ENCODE data around the gene GPR162. TPM values are rescaled to one million over a fixed set of nuclear protein-coding genes. Genes with fewer than 3 reads are reported as not detected.

The GPR162 gene
- total RNA-seq, 2 donors from 2014 or later, result 5.3 to 8.4 TPM

GRCh38 chr12:6818222-6818621, 3.4 kb upstream of the GPR162 start:
- DNase-seq (no peak), ATAC-seq (no peak)
- intact Hi-C loops (cut with DNase I), result no loop called here

GRCh38 chr12:6818645-6819044, 3.0 kb upstream of the GPR162 start:
- intact Hi-C loops (cut with DNase I), result no loop called here
- no peak for ATAC-seq
- no peak for DNase-seq

- intact Hi-C loops (cut with DNase I), result loop anchor here (10.0 kb wide), 2 partner anchors 65 to 205 kb away; partner anchors contain the start of gene MLF2 (in 1 of the 2)
- DNase-seq (no peak), ATAC-seq (no peak)
Observed at GRCh38 chr12:6819106-6820030, 2.3 kb upstream of the GPR162 start.

GRCh38 chr12:6820166-6820565, 1.5 kb upstream of the GPR162 start:
- ATAC-seq (no peak), DNase-seq (no peak)
- intact Hi-C loops (cut with DNase I), result loop anchor here (10.0 kb wide), 2 partner anchors 65 to 205 kb away; partner anchors contain the start of gene MLF2 (in 1 of the 2)

- no peak for ATAC-seq
- DNase-seq, result no peak
- intact Hi-C loops (cut with DNase I), result loop anchor here (10.0 kb wide), 2 partner anchors 68 to 208 kb away; partner anchors contain the start of gene MLF2 (in 1 of the 2)
Observed at GRCh38 chr12:6822426-6823135, 960 bp downstream of the GPR162 start.

- intact Hi-C loops (cut with DNase I), result loop anchor here (10.0 kb wide), 2 partner anchors 69 to 209 kb away; partner anchors contain the start of gene MLF2 (in 1 of the 2)
- ATAC-seq (no peak), DNase-seq (no peak)
Observed at GRCh38 chr12:6823182-6824084, 1.8 kb downstream of the GPR162 start.

GRCh38 chr12:6824085-6824775, 2.6 kb downstream of the GPR162 start:
- intact Hi-C loops (cut with DNase I), result loop anchor here (10.0 kb wide), 2 partner anchors 69 to 209 kb away; partner anchors contain the start of gene MLF2 (in 1 of the 2)
- no peak for ATAC-seq
- DNase-seq, result no peak

- no peak for ATAC-seq
Observed at GRCh38 chr12:6824901-6825381, 3.3 kb downstream of the GPR162 start.

GRCh38 chr12:6825398-6826124, 3.9 kb downstream of the GPR162 start:
- ATAC-seq, result peak; percentile 53 to 58
- peak; percentile 85 for DNase-seq
- intact Hi-C loops (cut with DNase I), result loop anchor here (5.0 to 10.0 kb wide), 3 partner anchors 71 to 211 kb away; partner anchors contain the start of gene MLF2 (in 2 of the 2)

More at GRCh38 chr12:6824901-6825381, 3.3 kb downstream of the GPR162 start:
- intact Hi-C loops (cut with DNase I), result loop anchor here (5.0 to 10.0 kb wide), 3 partner anchors 70 to 210 kb away; partner anchors contain the start of gene MLF2 (in 2 of the 2)
- no peak for DNase-seq

GRCh38 chr12:6826125-6826733, 4.6 kb downstream of the GPR162 start:
- intact Hi-C loops (cut with DNase I), result loop anchor here (5.0 to 10.0 kb wide), 3 partner anchors 71 to 211 kb away; partner anchors contain the start of gene MLF2 (in 2 of the 2)
- DNase-seq, result peak; percentile 26
- no peak for ATAC-seq

GRCh38 chr12:6826734-6827436, 5.3 kb downstream of the GPR162 start:
- intact Hi-C loops (cut with DNase I), result loop anchor here (5.0 to 10.0 kb wide), 3 partner anchors 72 to 212 kb away; partner anchors contain the start of gene MLF2 (in 2 of the 2)
- ATAC-seq (no peak), DNase-seq (peak; percentile 30)

GRCh38 chr12:6827437-6827911, 5.9 kb downstream of the GPR162 start:
- intact Hi-C loops (cut with DNase I), result loop anchor here (5.0 to 10.0 kb wide), 3 partner anchors 73 to 213 kb away; partner anchors contain the start of gene MLF2 (in 2 of the 2)
- peak; percentile 91 for DNase-seq

GRCh38 chr12:6827982-6828780, 6.6 kb downstream of the GPR162 start, which contains the start of gene P3H3:
P3H3 (plus strand) TSS chr12:6828407; CDS start chr12:6828441, 34 bp downstream.
- peak; percentile 21 to 23 for ATAC-seq
- intact Hi-C loops (cut with DNase I), result loop anchor here (5.0 to 10.0 kb wide), 3 partner anchors 73 to 213 kb away; partner anchors contain the start of gene MLF2 (in 2 of the 2)
- peak; percentile 41 for DNase-seq

More at GRCh38 chr12:6827437-6827911, 5.9 kb downstream of the GPR162 start:
- ATAC-seq, result peak; percentile 53 to 56

- ATAC-seq (peak; percentile 37 to 42), DNase-seq (peak; percentile 63)
- intact Hi-C loops (cut with DNase I), result loop anchor here (5.0 to 10.0 kb wide), 3 partner anchors 74 to 214 kb away; partner anchors contain the start of gene MLF2 (in 2 of the 2)
Observed at GRCh38 chr12:6828781-6829535, 7.3 kb downstream of the GPR162 start.
